ENCODE measurements around the gene TMPRSS13. TPM values are rescaled to one million over a fixed set of nuclear protein-coding genes. Genes with fewer than 3 reads are reported as not detected.

The TMPRSS13 gene
- total RNA-seq, 4 donors from 2014 or later, result 0.27 to 0.79 TPM; not detected in 2

DNA sequence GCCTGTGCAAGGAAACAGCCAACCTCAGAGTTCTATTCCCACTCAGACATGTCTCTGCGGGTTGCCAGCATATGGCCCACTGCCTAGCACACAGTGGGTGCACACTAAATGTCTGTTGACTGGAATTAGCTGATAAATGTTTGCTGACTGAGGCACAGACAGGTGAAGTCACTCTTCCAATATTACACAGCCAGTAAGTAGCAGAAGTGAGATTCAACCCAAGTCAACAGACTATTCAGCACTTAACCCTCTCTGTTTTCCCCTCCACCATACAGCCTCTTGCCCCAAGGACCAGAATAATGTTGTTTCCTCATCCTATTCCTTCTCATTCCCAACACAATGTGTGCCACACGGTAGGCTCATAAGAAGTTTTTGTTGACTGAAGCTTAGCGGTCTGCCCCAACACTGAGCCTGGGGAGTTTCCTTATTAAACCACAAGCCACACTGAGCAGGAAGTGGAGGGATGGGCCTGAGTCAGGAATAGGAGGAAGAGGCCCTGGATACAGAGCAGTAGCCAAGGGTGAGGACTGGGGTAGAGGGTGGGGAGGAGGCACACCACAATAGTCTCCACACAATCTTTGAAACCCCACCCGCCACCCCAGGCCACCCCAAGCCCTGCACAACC, 41.3 kb upstream of the TMPRSS13 start:
- in situ Hi-C loops (cut with MboI; ENCODE audit: low pct_ligation_motif_present in 1 of 4, low pct_unique_long_range_greater_than_20kb in 1 of 4, low sequenced_read_pairs in 3 of 4), result no loop called here
- peak overlapping the region in 1 of 4 donors; percentile 5 for H3K27ac ChIP-seq
- 29 to 67% methylated on average over 2 to 4 of the region's 4 CpGs for WGBS, 2 donors (ENCODE audit: low coverage in 1 of 2)

DNA sequence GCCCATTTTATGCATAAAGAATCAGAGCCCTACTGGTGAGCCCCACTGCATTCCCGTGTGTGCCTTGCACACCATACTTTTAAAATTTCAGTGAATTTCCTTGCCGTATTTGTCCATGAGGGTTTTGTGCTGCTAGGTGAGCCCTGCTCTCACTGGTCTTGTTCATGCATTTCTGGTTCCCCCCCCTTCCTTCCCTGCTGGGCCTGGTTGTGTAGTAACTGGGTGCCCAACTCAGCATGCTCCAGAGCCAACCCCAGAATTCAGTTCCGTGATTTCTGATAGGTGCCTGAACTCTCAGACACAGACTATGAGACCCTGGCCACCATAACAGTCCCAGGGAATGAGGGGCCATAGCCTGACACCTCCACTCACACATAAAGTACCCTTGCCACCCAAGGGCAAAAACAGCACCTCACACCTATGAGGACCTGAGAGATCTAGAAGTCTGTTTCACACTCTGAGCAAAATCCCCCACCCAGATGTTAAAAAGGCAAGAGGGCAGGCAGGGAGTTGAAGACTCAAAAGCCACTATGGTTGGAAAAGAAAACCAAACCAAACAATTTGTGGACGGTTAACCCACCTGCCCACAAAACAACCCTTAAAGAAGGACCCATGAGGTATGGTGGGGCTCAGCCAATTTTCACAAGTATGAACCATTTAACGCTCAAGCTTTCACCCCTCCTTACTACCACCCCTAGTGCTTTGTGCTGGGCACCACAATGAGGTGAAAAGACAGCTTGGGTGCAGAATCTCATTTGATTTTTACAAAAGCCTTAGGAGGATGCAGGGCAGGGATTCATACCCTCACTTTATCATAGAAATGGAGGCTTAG, 40.2 kb upstream of the TMPRSS13 start:
- no peaks in the 10 kb centered on the region for H3K27me3 ChIP-seq
- no peak overlapping the region for H3K4me3 ChIP-seq
- no peaks in the 10 kb centered on the region for H3K36me3 ChIP-seq
- H3K27ac ChIP-seq, result no peak overlapping the region
- 86 to 98% methylated on average over 1 to 5 of the region's 5 CpGs for WGBS, 2 donors (ENCODE audit: low coverage in 1 of 2)
- intact Hi-C loops (cut with DNase I; ENCODE audit: low total_unique reads), result no loop called here
- H3K9me3 ChIP-seq, result no peaks in the 10 kb centered on the region
- in situ Hi-C loops (cut with MboI; ENCODE audit: low pct_ligation_motif_present in 1 of 4, low pct_unique_long_range_greater_than_20kb in 1 of 4, low sequenced_read_pairs in 3 of 4), result no loop called here
- TF ChIP-seq POLR2A (IDR thresholded peaks at IDR 0.05) (no peak), POLR2AphosphoS5 (IDR thresholded peaks at IDR 0.05) (no peak), EP300 (IDR thresholded peaks at IDR 0.05; ENCODE audit: low read depth) (no peak)
- TF ChIP-seq, protein P1, sequence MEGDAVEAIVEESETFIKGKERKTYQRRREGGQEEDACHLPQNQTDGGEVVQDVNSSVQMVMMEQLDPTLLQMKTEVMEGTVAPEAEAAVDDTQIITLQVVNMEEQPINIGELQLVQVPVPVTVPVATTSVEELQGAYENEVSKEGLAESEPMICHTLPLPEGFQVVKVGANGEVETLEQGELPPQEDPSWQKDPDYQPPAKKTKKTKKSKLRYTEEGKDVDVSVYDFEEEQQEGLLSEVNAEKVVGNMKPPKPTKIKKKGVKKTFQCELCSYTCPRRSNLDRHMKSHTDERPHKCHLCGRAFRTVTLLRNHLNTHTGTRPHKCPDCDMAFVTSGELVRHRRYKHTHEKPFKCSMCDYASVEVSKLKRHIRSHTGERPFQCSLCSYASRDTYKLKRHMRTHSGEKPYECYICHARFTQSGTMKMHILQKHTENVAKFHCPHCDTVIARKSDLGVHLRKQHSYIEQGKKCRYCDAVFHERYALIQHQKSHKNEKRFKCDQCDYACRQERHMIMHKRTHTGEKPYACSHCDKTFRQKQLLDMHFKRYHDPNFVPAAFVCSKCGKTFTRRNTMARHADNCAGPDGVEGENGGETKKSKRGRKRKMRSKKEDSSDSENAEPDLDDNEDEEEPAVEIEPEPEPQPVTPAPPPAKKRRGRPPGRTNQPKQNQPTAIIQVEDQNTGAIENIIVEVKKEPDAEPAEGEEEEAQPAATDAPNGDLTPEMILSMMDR (IDR thresholded peaks at IDR 0.05), result no peak
- DNase-seq, result no peak
- peaks cover 3 to 29% (median 23%) of the 10 kb centered on the region in 4 donors for H3K4me1 ChIP-seq

More for the DNA sequence above, 41.3 kb upstream of the TMPRSS13 start:
- intact Hi-C loops (cut with DNase I; ENCODE audit: low total_unique reads), result no loop called here
- TF ChIP-seq EP300 (IDR thresholded peaks at IDR 0.05; ENCODE audit: low read depth) (no peak), POLR2AphosphoS5 (IDR thresholded peaks at IDR 0.05) (no peak), POLR2A (IDR thresholded peaks at IDR 0.05) (no peak)
- TF ChIP-seq, protein P1 (IDR thresholded peaks at IDR 0.05), result no peak
- H3K4me3 ChIP-seq, result no peak overlapping the region
- no peaks in the 10 kb centered on the region for H3K36me3 ChIP-seq
- no peaks in the 10 kb centered on the region for H3K27me3 ChIP-seq
- peak; percentile 54 for DNase-seq
- no peaks in the 10 kb centered on the region for H3K9me3 ChIP-seq
- H3K4me1 ChIP-seq, result peaks cover 3 to 29% (median 23%) of the 10 kb centered on the region in 4 donors

DNA sequence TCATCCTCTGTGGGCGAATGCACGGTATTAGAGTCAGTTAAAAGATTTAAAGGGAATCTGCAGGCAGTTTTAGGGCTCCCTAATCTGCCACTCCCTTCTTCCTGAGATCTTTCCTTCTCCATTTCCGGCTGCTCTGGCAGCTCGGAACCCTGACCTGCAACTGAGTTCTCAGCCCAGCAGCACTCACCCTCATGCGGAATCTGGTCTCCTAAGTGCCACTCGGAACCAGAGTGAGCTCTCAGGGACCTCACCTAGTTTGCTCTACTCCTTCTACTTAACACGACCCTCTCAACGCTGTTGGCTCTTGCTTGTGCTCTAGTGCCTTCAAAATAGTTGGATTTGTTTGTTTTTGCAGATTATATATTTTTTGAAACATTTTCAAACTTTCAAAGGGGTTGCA, 37.7 kb upstream of the TMPRSS13 start:
- no peak overlapping the region for H3K4me3 ChIP-seq
- no peaks in the 10 kb centered on the region for H3K27me3 ChIP-seq
- H3K27ac ChIP-seq, result no peak overlapping the region
- H3K36me3 ChIP-seq, result no peaks in the 10 kb centered on the region
- WGBS, 2 donors (ENCODE audit: low coverage in 1 of 2), result 76 to 95% methylated on average over 2 to 8 of the region's 8 CpGs
- in situ Hi-C loops (cut with MboI; ENCODE audit: low pct_ligation_motif_present in 1 of 4, low pct_unique_long_range_greater_than_20kb in 1 of 4, low sequenced_read_pairs in 3 of 4), result no loop called here
- no peak for TF ChIP-seq EP300 (IDR thresholded peaks at IDR 0.05; ENCODE audit: low read depth)
- no peak for TF ChIP-seq POLR2AphosphoS5 (IDR thresholded peaks at IDR 0.05)
- no peak for TF ChIP-seq POLR2A (IDR thresholded peaks at IDR 0.05)
- TF ChIP-seq, protein P1 (IDR thresholded peaks at IDR 0.05), result no peak
- DNase-seq, result no peak
- H3K9me3 ChIP-seq, result no peaks in the 10 kb centered on the region
- intact Hi-C loops (cut with DNase I; ENCODE audit: low total_unique reads), result no loop called here
- peaks cover 0 to 12% (median 5%) of the 10 kb centered on the region in 4 donors for H3K4me1 ChIP-seq

GRCh38 chr11:117962826-117963225, 33.6 kb upstream of the TMPRSS13 start:
- Histone ChIP-seq H3K9me3 (no peaks in the 10 kb centered on the region), H3K27ac (no peak overlapping the region), H3K36me3 (no peaks in the 10 kb centered on the region), H3K4me1 (no peaks in the 10 kb centered on the region), H3K27me3 (no peaks in the 10 kb centered on the region), H3K4me3 (no peak overlapping the region)
- intact Hi-C loops (cut with DNase I; ENCODE audit: low total_unique reads) (no loop called here), in situ Hi-C loops (cut with MboI; ENCODE audit: low pct_ligation_motif_present in 1 of 4, low pct_unique_long_range_greater_than_20kb in 1 of 4, low sequenced_read_pairs in 3 of 4) (no loop called here)
- 89 to 96% methylated on average over 3 of the region's 3 CpGs for whole genome bisulfite sequencing, 2 donors (ENCODE audit: low coverage in 1 of 2)
- TF ChIP-seq, protein P1 (IDR thresholded peaks at IDR 0.05), result no peak
- no peak for TF ChIP-seq EP300 (IDR thresholded peaks at IDR 0.05; ENCODE audit: low read depth)
- TF ChIP-seq POLR2A (IDR thresholded peaks at IDR 0.05), result no peak
- no peak for TF ChIP-seq POLR2AphosphoS5 (IDR thresholded peaks at IDR 0.05)
- no peak for DNase-seq

Measured in transverse colon (tissue), 4 donors.